ENCODE data around the gene ADCY1. TPM values are rescaled to one million over a fixed set of nuclear protein-coding genes. Genes with fewer than 3 reads are reported as not detected.
A peak's percentile ranks its signal among the peaks of the same experiment; 100 is the strongest.

ADCY1 gene
- total and polyA plus RNA-seq, 3 experiments from 2014 or later: 0.79 to 1.3 TPM; not detected in 1

DNA sequence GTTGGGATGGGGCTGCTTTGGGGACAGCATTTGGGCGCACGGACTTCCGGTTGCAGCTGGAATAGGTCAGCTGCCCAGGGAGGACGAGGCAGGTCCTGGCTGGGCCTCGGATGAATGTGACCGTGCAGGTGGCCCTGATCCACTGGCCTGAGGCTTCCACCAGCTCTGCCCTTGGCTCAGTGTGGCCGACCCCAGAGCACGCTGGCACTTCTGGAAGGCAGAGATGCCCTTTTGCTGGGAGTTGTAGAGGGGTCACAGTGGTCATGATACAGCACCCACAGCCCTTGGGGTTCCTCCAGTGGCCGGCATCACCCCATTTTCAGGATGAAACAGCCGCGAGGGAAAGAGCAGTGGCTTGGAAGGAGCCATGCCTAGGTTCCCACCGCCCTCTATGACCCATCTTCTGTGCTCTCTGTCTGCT lies 19.0 kb downstream of the ADCY1 start:
- Histone ChIP-seq H3K4me3 (ENCODE audit: low read length) (no peak overlapping the region), H3K4me1 (ENCODE audit: insufficient read depth, low read length) (no peaks in the 10 kb centered on the region), H3K36me3 (ENCODE audit: insufficient read depth, low read length) (no peaks in the 10 kb centered on the region), H3K27ac (ENCODE audit: low read depth, low read length) (no peak overlapping the region), H3K9me3 (ENCODE audit: low read length) (no peaks in the 10 kb centered on the region), H3K27me3 (ENCODE audit: insufficient read depth, low read length, poor library complexity, severe bottlenecking) (no peaks in the 10 kb centered on the region)
- H3K27me3 Mint-ChIP-seq: peaks cover 0 to 3% of the 10 kb centered on the region in 2 donors
- DNase-seq: no peak
- H3K9me3 Mint-ChIP-seq: no peaks in the 10 kb centered on the region
- H3K4me3 Mint-ChIP-seq: no peak overlapping the region
- ChIA-PET CTCF (no interaction called here), POLR2A (no interaction called here)
- no peaks in the 10 kb centered on the region for H3K4me1 Mint-ChIP-seq
- H3K27ac Mint-ChIP-seq: no peak overlapping the region
- H3K36me3 Mint-ChIP-seq: no peaks in the 10 kb centered on the region

DNA sequence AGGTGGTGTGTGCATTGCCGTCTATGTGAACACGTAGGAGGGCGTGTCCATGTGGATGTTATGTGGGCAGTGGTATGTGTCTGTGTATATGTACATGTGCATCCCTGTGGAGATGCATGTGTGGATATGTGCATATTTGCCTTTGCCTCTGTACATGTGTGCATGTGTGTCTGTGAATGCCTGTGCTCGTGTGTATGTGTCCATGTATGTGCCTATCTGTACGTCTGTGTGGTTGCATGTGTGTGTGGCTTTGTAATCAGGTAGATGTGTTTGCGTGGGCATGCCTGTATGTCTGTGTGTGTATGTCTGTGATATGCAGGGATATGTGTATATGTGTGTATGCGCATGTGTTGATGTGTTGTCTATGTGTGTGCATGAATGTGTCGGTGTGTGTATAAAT lies 19.7 kb downstream of the ADCY1 start:
- Mint-ChIP-seq H3K9me3 (no peaks in the 10 kb centered on the region), H3K4me3 (no peak overlapping the region), H3K4me1 (no peaks in the 10 kb centered on the region), H3K36me3 (no peaks in the 10 kb centered on the region), H3K27me3 (peaks cover 0 to 3% of the 10 kb centered on the region in 2 donors), H3K27ac (no peak overlapping the region)
- no peaks in the 10 kb centered on the region for H3K27me3 ChIP-seq (ENCODE audit: insufficient read depth, low read length, poor library complexity, severe bottlenecking)
- H3K36me3 ChIP-seq (ENCODE audit: insufficient read depth, low read length): no peaks in the 10 kb centered on the region
- H3K4me3 ChIP-seq (ENCODE audit: low read length): no peak overlapping the region
- ChIA-PET CTCF (no interaction called here), POLR2A (no interaction called here)
- no peaks in the 10 kb centered on the region for H3K9me3 ChIP-seq (ENCODE audit: low read length)
- no peaks in the 10 kb centered on the region for H3K4me1 ChIP-seq (ENCODE audit: insufficient read depth, low read length)
- no peak for DNase-seq
- no peak overlapping the region for H3K27ac ChIP-seq (ENCODE audit: low read depth, low read length)

DNA sequence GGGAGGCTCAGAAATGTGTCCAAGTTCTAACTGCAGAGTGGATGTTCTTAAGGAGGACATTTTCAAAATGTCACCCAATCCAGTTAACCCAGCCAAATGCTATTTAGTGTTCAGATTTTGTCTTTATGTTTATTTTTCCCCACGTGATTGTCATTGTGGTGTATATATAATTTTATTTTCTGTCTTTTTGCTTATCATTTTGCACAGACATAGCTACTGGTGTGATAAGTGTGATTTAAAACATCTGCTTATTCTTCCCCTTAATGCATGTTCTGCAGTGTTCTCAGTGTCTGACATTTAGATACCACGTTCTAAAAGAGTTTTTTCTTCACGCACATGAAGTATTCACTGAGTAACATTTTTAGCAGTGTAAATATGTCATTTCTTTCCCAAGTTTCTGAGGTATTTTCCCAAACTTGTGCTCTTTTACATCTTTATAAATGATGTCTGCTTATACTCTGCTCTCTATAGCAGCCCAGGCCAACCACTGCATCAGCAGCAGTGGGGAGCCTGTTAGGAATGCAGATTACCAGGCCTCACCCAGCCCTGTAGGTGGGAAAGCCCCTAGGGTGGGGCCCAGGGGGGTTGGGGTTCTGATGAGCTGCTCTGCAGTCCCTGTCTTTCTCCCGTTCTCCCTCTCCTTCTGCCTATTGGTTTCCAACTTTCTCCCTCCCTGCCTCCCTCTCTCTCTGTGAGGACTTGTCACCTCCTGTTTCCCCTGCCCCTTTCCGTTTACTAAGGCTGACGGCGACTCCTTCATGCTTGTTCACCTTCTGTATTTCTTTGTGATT lies 20.8 kb downstream of the ADCY1 start:
- H3K4me3 Mint-ChIP-seq: no peak overlapping the region
- H3K4me1 Mint-ChIP-seq: no peaks in the 10 kb centered on the region
- CTCF ChIA-PET: no interaction called here
- no peak for DNase-seq
- H3K27ac Mint-ChIP-seq: no peak overlapping the region
- H3K9me3 Mint-ChIP-seq: no peaks in the 10 kb centered on the region
- Histone ChIP-seq H3K36me3 (ENCODE audit: insufficient read depth, low read length) (no peaks in the 10 kb centered on the region), H3K4me1 (ENCODE audit: insufficient read depth, low read length) (no peaks in the 10 kb centered on the region), H3K27me3 (ENCODE audit: insufficient read depth, low read length, poor library complexity, severe bottlenecking) (no peaks in the 10 kb centered on the region), H3K27ac (ENCODE audit: low read depth, low read length) (no peak overlapping the region), H3K9me3 (ENCODE audit: low read length) (no peaks in the 10 kb centered on the region), H3K4me3 (ENCODE audit: low read length) (no peak overlapping the region)
- peaks cover under 1 to 3% of the 10 kb centered on the region in 2 donors for H3K27me3 Mint-ChIP-seq
- no peaks in the 10 kb centered on the region for H3K36me3 Mint-ChIP-seq
- POLR2A ChIA-PET: no interaction called here

DNA sequence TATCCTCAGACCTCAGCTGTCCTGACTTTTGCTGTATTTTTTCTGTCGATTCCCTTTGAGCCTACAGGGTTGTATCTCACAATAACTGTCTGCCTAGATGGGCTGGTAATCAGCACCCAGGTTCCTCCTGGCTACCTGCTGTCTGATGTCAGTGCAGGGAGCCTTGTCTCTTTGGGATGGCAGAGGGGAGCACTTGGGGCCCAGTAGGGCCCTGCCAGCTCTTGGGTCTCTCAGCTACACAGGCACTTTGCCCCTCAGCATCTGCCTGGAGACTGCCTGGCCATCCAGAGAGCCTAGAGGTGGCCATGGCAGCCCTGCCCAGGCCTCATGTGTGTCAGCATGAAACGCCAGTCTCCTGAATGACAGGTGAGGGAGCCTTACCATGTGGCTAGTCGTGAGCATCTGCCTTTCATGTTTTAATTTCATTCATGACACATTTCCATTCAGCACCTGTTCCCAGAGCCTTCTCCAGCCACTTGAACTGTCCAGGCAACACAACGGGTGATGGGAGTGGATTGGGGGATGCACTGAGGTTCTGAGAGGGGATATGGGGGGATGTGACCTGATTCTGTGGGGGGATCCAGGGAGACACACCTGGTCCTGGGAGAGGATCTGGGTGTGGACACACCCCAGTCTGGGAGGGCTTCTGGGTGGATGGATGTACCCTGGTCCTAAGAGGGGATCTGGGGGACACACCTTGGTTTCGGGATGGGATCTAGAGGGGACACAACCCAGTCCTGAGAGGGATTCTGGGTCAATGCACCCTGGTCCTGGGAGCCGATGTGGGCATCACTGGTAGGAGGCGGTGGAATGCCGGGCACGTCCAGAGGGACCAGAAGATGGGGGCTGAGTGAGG lies 21.9 kb downstream of the ADCY1 start:
- CTCF ChIA-PET: no interaction called here
- Mint-ChIP-seq H3K9me3 (no peaks in the 10 kb centered on the region), H3K27me3 (peaks cover 3% of the 10 kb centered on the region in 2 donors), H3K4me3 (no peak overlapping the region), H3K27ac (peak overlapping the region in 1 of 8 donors; percentile 59), H3K4me1 (no peaks in the 10 kb centered on the region), H3K36me3 (no peaks in the 10 kb centered on the region)
- no peaks in the 10 kb centered on the region for H3K27me3 ChIP-seq (ENCODE audit: insufficient read depth, low read length, poor library complexity, severe bottlenecking)
- H3K9me3 ChIP-seq (ENCODE audit: low read length): no peaks in the 10 kb centered on the region
- H3K4me1 ChIP-seq (ENCODE audit: insufficient read depth, low read length): no peaks in the 10 kb centered on the region
- no peak for DNase-seq
- H3K27ac ChIP-seq (ENCODE audit: low read depth, low read length): no peak overlapping the region
- no peak overlapping the region for H3K4me3 ChIP-seq (ENCODE audit: low read length)
- H3K36me3 ChIP-seq (ENCODE audit: insufficient read depth, low read length): no peaks in the 10 kb centered on the region
- POLR2A ChIA-PET: no interaction called here

DNA sequence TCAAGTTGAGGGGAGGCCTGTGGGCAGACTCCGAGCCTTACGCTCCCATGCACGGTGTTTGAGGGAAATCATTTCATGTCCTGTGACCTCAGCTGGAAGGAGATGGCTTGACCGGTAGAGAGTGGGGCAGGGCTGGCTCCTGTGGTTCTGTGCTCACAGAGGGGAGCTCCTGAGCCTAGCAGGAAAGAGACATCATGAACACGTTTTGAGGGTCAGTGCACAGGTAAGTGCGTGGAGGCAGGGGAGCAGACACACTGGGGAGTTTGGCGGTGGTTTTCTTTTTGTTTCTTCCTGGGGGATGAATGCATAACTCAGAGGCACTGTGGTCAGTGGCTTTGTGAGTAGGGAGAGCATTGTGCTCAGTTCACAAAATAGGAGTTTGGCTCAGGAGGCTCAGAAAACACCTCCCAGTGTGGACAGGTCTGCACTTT lies 22.5 kb downstream of the ADCY1 start:
- H3K27me3 Mint-ChIP-seq: peaks cover 3% of the 10 kb centered on the region in 2 donors
- Histone ChIP-seq H3K27ac (ENCODE audit: low read depth, low read length) (no peak overlapping the region), H3K36me3 (ENCODE audit: insufficient read depth, low read length) (no peaks in the 10 kb centered on the region), H3K4me1 (ENCODE audit: insufficient read depth, low read length) (no peaks in the 10 kb centered on the region), H3K9me3 (ENCODE audit: low read length) (no peaks in the 10 kb centered on the region), H3K27me3 (ENCODE audit: insufficient read depth, low read length, poor library complexity, severe bottlenecking) (no peaks in the 10 kb centered on the region), H3K4me3 (ENCODE audit: low read length) (no peak overlapping the region)
- no peak overlapping the region for H3K27ac Mint-ChIP-seq
- no peaks in the 10 kb centered on the region for H3K4me1 Mint-ChIP-seq
- H3K4me3 Mint-ChIP-seq: no peak overlapping the region
- no peak for DNase-seq
- no peaks in the 10 kb centered on the region for H3K9me3 Mint-ChIP-seq
- no peaks in the 10 kb centered on the region for H3K36me3 Mint-ChIP-seq
- CTCF ChIA-PET: no interaction called here
- POLR2A ChIA-PET: no interaction called here

DNA sequence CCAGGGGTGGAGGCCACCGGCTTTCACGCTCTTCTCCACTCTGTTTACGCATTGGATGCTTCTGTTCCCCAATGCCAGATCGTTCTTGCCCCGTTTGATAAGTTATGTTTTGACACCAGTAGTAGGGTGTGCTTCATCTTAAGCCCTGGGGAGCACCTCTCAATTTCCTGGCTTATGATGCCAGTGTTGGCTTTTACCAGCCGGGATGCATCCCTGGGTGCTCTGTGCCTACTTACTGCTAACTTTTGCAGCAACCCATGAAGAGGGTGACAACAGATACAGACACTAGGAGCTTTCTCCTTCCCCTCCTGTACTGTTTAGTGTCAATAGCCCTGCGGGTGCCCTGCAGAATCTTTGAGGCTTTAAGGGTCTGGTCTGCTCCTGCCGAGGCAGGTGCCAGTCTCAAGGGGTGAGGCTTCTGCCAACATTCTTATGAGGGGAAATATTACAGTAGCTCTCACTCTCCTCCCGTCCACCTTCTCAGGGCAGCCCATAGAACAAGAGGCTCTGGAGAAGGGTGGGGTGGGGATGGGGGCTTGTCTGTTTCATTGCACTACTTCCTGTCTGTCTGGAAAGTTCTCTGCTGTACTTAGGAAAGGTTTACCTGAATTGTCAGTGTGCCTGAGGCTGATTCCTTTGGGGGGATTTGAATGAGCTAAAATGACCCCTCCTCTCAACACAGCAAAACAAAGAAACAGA lies 23.3 kb downstream of the ADCY1 start:
- Mint-ChIP-seq H3K27me3 (peaks cover 3% of the 10 kb centered on the region in 2 donors), H3K27ac (no peak overlapping the region), H3K9me3 (no peaks in the 10 kb centered on the region), H3K4me1 (no peaks in the 10 kb centered on the region), H3K4me3 (no peak overlapping the region), H3K36me3 (no peaks in the 10 kb centered on the region)
- no peak for DNase-seq
- CTCF ChIA-PET: no interaction called here
- Histone ChIP-seq H3K27ac (ENCODE audit: low read depth, low read length) (no peak overlapping the region), H3K4me3 (ENCODE audit: low read length) (no peak overlapping the region), H3K4me1 (ENCODE audit: insufficient read depth, low read length) (no peaks in the 10 kb centered on the region), H3K9me3 (ENCODE audit: low read length) (no peaks in the 10 kb centered on the region), H3K36me3 (ENCODE audit: insufficient read depth, low read length) (no peaks in the 10 kb centered on the region), H3K27me3 (ENCODE audit: insufficient read depth, low read length, poor library complexity, severe bottlenecking) (no peaks in the 10 kb centered on the region)
- POLR2A ChIA-PET: no interaction called here

DNA sequence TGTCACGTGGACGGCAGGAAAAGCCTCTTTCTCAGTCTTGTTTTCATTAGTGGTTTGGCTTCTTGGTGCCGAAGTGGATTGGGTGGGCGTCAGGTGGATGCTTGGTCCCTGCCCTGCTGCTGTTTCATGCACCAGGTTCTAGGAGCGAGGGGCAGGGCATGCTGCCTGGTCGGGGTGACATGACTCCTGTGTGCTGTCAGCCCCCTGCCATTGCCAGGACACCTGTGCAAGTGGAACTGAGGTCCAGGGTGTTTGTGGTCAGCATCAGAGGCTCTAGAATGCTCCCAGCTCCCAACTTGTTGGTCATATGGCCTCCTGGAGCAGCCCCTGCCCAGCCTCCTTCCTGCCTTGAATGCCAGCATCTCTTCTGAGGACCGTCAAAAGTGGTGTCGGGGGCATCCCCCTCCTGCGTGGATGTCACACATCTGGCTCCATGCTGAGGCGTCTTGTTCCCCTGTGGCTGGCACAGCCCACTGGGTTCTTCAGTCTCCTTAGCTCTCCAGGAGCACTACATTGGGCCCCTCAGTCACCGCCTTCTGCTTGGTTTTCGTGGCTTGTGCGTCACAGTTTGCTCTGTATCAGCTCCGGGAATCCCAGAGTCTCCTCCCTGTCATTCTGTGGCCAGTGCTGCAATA lies 24.8 kb downstream of the ADCY1 start:
- CTCF ChIA-PET: no interaction called here
- Mint-ChIP-seq H3K27me3 (peaks cover 3% of the 10 kb centered on the region in 2 donors), H3K27ac (no peak overlapping the region), H3K36me3 (no peaks in the 10 kb centered on the region), H3K9me3 (no peaks in the 10 kb centered on the region), H3K4me3 (no peak overlapping the region), H3K4me1 (no peaks in the 10 kb centered on the region)
- H3K27ac ChIP-seq (ENCODE audit: low read depth, low read length): no peak overlapping the region
- no peak for DNase-seq
- POLR2A ChIA-PET: no interaction called here
- no peaks in the 10 kb centered on the region for H3K4me1 ChIP-seq (ENCODE audit: insufficient read depth, low read length)
- no peaks in the 10 kb centered on the region for H3K27me3 ChIP-seq (ENCODE audit: insufficient read depth, low read length, poor library complexity, severe bottlenecking)
- H3K4me3 ChIP-seq (ENCODE audit: low read length): no peak overlapping the region
- H3K9me3 ChIP-seq (ENCODE audit: low read length): no peaks in the 10 kb centered on the region
- H3K36me3 ChIP-seq (ENCODE audit: insufficient read depth, low read length): no peaks in the 10 kb centered on the region

Measured in CD8-positive, alpha-beta memory T cell (primary cell).